Activated T-helper 17 cell treated with anti-CD3 and anti-CD28 coated beads, Interleukin-2, amount 50 U/mL, for 72 hours (primary cell): Measurements from ENCODE around the gene FAM187B. TPM values are rescaled to one million over a fixed set of nuclear protein-coding genes. Genes with fewer than 3 reads are reported as not detected.

ENCODE experiments used
- total RNA-seq, 2 donors: library from RNA; stranded (reverse); gene quantifications; one replicate each; pipeline ENCODE4 v1.2.3, GENCODE V29; 2022

FAM187B gene
- total RNA-seq, 2 donors from 2014 or later, result 0.58 TPM; not detected in 1

Other genes with a start within 250 kb of the FAM187B start
- gene GRAMD1A, start 228.4 kb downstream of the FAM187B start, total RNA-seq, result 100 to 1,000 TPM; 123 to 183 TPM
- gene SCN1B, start 198.3 kb downstream of the FAM187B start, total RNA-seq, result 1 to 10 TPM in 1 of 2 donors, under 1 TPM in 1; 0.97 to 3.1 TPM
- under 1 TPM in 1 of 2 donors, not detected in 1; 0.48 TPM for gene HPN, start 187.0 kb downstream of the FAM187B start, total RNA-seq
- gene FXYD3, start 112.9 kb downstream of the FAM187B start, total RNA-seq, result not detected
- 1 to 10 TPM in 1 of 2 donors, not detected in 1; 1.9 TPM for gene LGI4, start 93.7 kb downstream of the FAM187B start, total RNA-seq
- under 1 TPM; 0.54 to 0.93 TPM for gene FXYD1, start 89.9 kb downstream of the FAM187B start, total RNA-seq
- 1 to 10 TPM in 1 of 2 donors, under 1 TPM in 1; 0.40 to 1.4 TPM for gene FXYD7, start 85.5 kb downstream of the FAM187B start, total RNA-seq
- 100 to 1,000 TPM; 214 to 257 TPM for gene FXYD5, start 74.0 kb downstream of the FAM187B start, total RNA-seq
- 10 to 100 TPM; 19.1 to 38.0 TPM for gene LSR, start 20.3 kb upstream of the FAM187B start, total RNA-seq
- gene USF2, start 40.2 kb upstream of the FAM187B start, total RNA-seq, result 100 to 1,000 TPM; 109 to 121 TPM
- gene HAMP, start 53.8 kb upstream of the FAM187B start, total RNA-seq, result under 1 TPM; 0.11 to 0.22 TPM
- under 1 TPM; 0.24 to 0.50 TPM for gene MAG, start 63.4 kb upstream of the FAM187B start, total RNA-seq
- gene CD22, start 100.4 kb upstream of the FAM187B start, total RNA-seq, result 10 to 100 TPM in 1 of 2 donors, 1 to 10 TPM in 1; 5.3 to 11.7 TPM
- under 1 TPM; 0.42 to 0.54 TPM for gene FFAR1, start 119.2 kb upstream of the FAM187B start, total RNA-seq
- 1 to 10 TPM; 1.7 to 2.3 TPM for gene FFAR3, start 129.7 kb upstream of the FAM187B start, total RNA-seq
- gene GPR42, start 142.3 kb upstream of the FAM187B start, total RNA-seq, result under 1 TPM; 0.42 to 0.61 TPM
- not detected for gene FFAR2, start 219.5 kb upstream of the FAM187B start, total RNA-seq